CD1c-positive myeloid dendritic cell (primary cell): ENCODE measurements around the gene SAP25.
"Not testable (repeated sequence)": the region's sequence is repeated elsewhere in the genome, so short reads cannot be mapped to it uniquely, and the experiment has no call there.

Source experiments
- DNase-seq: peaks from one replicate; pipeline ENCODE4 v3.0.0-alpha.2; 2016; ENCODE audit errors: extremely low spot score

Gene SAP25

DNA sequence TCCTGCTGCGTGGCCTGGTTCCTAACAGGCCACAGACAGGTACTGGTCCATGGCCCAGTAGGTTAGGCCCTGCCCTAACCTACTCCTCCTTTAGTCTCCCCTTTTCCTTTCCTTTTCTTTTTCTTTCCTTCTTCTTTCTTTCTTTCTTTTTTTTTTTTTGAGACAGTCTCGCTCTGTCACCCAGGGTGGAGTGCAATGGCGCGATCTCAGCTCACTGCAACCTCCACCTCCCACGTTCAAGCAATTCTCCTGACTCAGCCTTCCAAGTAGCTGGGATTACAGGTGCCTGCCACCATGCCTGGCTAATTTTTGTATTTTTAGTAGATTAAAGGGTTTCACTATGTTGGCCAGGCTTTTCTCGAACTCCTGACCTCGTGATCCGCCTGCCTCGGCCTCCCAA lies 37.7 kb downstream of the SAP25 start:
- DNase-seq, result not testable (repeated sequence)

DNA sequence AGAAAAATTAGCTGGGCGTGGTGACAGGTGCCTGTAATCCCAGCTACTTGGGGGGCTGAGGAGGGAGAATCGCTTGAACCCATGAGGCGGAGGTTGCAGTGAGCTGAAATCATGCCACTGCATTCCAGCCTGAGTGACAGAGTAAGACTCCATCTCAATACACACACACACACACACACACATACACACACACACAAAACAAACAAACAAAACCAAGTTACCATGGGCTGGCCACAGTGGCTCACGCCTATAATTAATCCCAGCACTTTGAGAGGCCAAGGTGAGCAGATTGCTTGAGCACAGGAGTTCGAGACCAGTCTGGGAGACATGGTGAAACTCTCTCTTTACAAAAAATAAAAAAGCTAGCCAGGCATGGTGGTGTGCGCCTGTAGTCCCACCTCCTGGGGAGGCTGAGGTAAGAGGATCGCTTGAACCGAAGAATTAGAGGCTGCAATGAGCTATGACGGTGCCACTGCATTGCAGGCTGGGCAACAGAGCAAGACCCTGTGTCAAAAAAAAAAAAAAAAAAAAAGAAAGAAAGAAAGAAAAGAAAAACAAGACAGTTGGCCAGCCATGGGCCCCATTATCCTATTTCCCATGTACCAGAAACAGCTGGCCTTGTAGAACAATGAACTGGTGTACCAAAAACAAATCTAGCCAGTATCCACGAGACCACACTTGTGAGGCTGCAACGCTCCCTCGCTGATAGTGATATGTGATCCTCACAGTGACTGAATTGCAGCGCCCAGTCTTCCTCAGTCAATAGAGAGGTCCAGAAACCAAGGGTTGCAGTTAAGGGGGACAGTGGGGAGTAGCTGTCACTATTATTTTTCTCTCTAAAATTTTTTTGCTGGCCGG lies 41.3 kb downstream of the SAP25 start:
- no peak for DNase-seq

DNA sequence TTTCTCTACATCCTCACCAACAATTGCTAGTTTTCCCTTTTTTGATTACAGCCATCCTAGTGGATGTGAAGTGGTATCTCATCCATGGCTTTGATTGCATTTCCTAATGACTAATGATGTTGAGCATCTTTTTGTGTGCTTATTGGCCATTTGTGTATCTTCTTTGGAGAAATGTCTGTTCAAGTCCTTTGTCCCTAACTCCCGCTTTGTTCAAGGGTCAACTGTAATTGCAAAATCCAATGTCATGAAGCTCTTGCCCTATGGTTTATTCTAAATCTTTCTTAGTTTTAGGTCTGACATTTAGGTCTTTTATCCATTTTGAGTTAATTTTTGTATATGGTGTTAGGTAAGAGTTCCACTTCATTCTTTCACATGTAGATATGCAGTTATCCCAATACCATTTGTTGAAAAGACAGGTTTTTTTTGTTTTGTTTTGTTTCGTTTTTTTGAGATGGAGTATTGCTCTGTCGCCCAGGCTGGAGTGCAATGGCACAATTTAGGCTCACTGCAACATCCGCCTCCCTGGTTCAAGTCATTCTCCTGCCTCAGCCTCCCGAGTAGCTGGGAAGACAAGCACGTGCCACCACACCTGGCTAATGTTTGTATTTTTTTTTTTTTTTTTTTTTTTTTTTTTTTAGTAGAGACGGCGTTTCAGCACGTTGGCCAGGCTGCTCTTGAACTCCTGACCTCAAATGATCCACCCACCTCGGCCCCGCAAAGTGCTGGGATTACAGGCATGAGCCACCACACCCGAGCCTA lies 45.4 kb downstream of the SAP25 start:
- DNase-seq, result not testable (repeated sequence)

DNA sequence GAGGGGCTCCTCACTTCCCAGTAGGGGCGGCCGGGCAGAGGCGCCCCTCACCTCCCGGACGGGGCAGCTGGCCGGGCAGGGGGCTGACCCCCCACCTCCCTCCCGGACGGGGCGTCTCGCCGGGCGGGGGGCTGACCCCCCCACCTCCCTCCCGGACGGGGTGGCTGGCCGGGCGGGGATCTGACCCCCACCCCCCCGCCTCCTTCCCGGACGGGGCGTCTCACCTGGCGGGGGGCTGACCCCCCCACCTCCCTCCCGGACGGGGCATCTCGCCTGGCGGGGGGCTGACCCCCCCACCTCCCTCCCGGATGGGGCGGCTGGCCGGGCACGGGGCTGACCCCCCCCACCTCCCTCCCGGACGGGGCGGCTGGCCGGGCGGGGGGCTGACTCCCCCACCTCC lies 50.5 kb downstream of the SAP25 start:
- not testable (repeated sequence) for DNase-seq
